Limb (tissue), 2 donors: ENCODE results near the gene CDC42BPA.

Source experiments
- DNase-seq, 2 donors: peaks; one replicate each; pipeline ENCODE4 v3.0.0-alpha.2; 2016; ENCODE audit errors: extremely low spot score in 2 of 2

Gene CDC42BPA

DNA sequence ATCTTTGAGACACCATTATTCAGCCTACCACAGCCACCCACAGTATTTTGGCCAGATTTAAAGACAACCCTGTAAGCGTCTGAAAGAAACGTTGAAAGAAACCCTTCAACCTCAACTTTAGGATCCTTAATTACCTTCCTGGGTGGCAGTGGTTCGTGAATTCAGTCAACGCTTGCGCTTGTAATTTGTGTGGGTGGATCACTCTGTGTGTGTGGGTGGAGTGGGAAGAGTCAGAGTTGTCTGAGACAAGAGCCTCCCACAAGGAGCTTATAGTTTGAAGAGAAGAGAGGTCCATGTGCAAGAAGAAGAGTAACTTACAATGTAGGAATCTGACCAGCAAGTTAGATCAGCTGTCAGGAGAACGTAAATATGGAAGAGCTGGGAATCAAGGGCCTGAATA is 369.8 kb downstream of the CDC42BPA start:
- DNase-seq = no peak

DNA sequence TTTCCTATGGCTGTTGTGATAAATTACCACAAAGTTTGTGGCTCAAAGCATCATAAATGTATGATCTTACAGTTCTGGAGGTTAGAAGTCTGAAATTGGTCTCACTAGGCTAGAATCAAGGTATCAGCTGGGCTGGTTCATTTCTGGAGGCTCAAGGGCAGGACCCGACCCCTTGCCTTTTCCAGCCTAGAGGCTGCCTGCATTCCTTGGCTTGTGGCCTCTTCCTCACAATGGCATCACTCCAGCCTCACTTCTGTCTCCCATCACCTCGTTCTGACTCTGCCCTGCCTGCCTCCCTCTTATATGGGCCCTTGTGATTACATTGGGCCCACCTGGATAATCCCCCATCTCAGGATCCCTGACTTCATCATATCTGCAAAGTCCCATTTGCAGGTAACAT is 370.2 kb downstream of the CDC42BPA start:
- DNase-seq = no peak

DNA sequence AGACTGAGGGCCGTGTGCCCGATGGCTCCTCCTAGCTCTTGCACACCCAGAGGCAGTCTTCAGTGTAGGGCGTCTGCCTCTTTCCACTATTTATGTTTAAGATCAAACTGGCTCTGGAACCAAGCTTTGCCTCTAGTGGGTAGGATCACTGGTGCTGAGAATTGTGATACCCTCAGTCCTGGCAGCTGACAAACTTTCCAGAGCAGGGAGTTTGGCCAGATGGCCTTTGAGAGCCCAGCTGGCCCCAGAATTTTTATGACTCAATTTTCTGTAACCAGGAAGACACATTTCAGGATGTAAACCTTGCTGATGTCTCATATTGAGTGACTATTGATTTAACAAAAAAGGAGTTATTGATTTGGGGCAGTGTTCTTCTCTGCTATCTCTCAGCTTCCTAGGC is 371.5 kb downstream of the CDC42BPA start:
- DNase-seq = no peak

DNA sequence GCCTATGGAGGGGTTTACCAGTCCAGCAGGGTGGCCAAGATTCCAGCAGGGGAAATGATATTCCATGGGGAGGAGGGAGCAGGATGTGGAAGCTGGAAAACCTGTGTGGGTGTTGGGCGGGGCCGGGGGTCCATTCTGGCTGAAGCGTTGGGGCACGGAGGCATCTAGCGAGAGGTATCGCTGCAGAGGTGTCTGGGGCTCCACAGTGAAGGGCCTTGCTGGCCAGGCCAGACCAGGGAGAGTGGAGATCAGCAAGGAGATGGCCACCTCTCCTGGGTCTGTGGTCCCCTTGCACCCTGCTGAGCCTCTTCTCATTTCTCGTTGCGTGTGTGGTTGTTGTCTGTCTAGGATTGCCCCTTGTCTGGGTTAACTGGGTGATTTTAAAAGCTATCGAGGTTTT is 372.0 kb downstream of the CDC42BPA start:
- DNase-seq = no peak

DNA sequence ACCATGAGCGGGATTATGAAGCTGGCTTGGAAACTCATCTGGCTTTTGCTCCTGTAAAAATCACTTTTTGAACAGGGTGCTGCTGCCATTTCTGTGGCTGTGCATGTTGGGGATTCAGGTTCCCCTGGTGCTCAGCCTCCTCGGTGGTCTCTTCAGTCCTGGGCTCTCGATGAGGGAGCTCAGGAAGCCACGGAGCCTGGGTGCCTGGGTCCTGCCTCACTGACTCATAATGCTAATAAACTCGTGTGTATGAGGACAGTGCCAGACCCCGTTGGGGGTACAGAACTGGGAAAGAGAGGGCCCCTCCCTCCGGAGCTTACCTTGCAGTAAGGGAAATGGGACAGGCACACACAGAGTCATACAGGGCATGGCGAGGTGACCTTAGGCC is 372.4 kb downstream of the CDC42BPA start:
- DNase-seq = no peak

DNA sequence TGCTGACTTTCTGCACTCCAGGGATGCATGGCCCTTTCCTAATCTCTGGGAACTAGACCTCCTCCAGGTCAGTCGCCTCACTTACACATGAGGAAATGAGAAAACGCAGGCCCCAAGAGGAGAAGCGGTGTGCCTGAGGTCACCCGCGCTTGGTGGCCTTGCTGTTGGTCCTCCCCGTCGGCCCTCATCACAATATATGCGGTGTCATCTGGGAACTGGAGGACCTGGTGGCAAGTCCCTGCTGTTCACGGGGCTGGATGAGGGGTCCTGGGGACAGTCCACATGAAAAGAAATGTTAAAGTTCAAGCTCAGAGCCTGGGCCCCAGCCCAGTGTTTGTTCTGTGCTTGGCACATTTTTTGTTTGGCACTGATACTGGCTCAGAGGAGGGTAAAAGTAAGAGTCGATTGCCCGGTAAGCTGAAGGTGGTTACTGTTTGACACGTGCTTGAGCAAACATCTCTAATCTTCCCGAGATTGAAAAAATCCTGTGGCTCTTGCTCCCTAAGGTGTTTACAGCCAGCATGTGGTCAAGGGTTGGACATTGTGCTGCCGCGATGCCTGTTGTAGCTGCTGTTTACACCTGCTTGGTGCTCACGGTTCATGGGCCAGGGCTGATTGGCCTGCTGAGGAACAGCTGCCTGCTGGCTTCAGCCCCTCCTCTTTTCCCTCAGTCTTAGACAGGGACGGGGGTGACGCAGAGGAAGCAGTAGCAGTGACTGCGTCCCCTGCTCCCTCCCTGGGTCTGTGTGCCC is 373.0 kb downstream of the CDC42BPA start:
- DNase-seq = peak in 1 of 2 donors; percentile 26

DNA sequence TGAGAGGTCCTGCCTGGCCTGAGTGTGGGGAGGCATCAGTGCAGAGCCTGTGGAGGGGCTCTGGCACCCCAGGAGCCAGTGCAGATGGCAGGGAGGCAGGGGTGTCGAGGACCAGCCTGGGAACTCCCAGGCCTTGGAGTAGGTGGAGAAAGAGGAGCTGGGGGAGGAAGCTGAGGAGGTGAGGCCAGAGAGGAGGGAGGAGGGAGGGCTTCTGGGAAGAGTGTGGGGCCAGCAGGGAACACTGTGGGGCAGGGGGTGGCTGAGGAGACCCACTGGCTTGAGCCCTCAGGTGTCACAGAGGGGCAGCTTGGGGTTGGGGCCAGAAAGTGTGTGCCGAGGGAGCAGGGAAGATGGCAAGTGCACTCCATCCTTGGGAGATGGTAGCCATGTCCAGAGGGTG is 374.4 kb downstream of the CDC42BPA start:
- no peak for DNase-seq

DNA sequence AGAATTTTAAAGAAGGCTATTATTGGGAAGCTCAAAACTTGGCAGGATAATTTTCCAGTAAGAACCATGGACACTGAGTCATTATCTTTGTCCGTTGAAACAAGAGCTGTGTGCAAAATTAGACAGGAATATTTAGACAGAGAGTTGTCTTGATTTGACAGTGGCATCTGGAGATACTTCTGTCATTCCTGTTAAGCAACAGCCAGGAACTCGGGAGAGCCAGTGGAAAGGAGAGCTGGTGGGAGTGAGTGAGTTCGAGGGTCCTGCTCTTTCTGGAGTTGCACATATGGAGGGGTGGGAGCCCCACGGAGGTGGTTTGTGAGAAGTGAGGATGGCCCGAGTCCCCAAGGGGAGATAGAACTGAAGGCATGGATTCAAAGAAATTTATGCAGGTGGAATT is 375.1 kb downstream of the CDC42BPA start:
- no peak for DNase-seq

DNA sequence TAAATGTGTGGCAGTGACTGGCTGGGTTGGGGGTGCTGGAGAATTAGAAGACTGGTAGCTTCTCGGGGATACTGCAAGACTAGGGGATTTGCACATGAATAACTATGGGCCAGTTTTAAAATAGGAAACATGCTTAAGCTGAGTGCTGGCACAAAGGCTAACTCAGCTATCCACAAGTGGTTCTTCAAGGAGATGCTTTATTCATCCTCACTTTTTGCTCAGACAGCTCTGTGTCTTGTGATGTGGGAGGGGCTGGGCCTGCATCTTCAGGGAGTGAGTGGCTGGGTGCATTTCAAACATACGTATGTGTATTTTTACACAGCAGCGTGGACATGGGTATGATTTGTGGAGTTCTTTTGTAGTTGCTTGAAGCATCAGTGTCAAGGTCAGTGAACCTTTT is 375.9 kb downstream of the CDC42BPA start:
- no peak for DNase-seq

DNA sequence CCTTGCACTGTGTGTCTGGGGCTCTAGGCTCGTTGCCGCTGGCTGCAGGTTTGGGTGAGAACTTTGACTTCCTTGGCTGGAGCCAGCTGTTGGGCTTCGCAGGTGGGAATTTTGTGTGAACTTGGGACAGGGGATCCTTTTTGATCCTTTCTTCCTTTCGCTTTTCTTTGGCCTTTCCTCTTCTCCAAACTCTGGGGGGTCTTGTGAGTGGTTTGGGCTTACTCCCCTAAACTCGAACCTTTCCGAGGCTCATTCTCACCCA is 377.6 kb downstream of the CDC42BPA start:
- DNase-seq = no peak

DNA sequence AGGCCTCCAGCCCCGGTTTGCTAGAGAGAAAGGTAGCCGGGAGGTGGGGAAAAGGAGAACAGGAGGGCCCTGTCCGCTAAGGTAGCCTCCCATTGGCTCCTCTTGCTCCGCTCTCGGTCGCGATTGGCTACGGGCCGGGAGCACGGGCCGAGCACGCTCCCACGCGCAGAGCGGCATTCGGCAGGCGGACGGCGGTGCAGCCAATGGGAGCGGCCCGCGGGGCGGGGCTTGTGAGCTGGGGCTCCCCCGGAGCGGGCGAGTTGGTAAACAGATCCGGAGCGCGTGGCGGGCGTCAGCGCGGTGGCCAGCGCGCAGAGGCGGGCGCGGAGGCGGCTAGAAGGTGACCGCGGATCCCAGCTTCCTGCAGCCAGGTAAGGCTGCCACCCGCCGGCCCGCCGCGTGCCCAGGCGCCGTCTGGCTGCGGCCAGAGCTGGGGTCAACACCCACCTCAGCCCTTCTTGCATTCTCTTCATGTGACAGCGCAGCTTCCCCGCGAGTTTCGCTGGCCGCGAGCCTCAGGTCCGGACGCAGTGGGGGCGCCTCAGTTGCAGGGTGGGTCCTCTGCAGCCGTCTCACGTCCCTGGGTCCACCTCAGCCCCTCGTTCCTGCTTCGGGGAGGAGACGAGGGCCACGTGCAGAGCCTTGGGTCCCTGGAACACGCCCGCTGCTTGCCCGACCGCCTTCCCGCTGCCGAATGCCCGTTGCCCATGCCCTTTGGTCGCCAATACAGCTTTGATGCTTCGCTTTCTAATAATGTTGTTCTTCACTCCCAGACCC is 378.1 kb downstream of the CDC42BPA start, which contains the start of gene COQ8A:
TSS of gene COQ8A (plus strand) at position 266 of the 777 bp plus-strand sequence. CDS start 21,092 bp downstream, outside the sequence.
- peak; percentile 99 for DNase-seq
